HCT116 (cell line): ENCODE measurements around the gene ZNF750. TPM values are rescaled to one million over a fixed set of nuclear protein-coding genes. Genes with fewer than 3 reads are reported as not detected.

Source experiments
- ATAC-seq: fragments of 200-7000 bp; cut with Tn5 transposase; 2 replicates; pipeline ENCODE4 v1.9.1; 2020; ENCODE audit warnings: mild to moderate bottlenecking, moderate library complexity
- BruUV-seq: library from RNA; stranded (reverse); fragments of 400-500 nt; replicated peaks from 2 replicates; lab custom pipeline; 2021; lab: Mats Ljungman, UMichigan
- CTCF ChIA-PET: fragments of 300-600 bp; sonication (Branson Sonifier 250); formaldehyde crosslinking; loops from one replicate; lab custom pipeline; 2021; ENCODE audit warnings: antibody characterized with exemption; lab: Charles Lee
- POLR2A ChIA-PET: fragments of 300-600, 350-600 bp; sonication (Branson Sonifier 250); formaldehyde crosslinking; loops from one replicate; lab custom pipeline; 2021; ENCODE audit warnings: antibody characterized with exemption; lab: Charles Lee
- RAD21 ChIA-PET, 2 experiments: fragments of 300-600 bp; sonication (Branson Sonifier 250); formaldehyde crosslinking; loops; one replicate each; lab custom pipeline; 2023; ENCODE audit warnings: low total read pairs in 2 of 2; ENCODE audit not compliant: uncharacterized antibody in 2 of 2, unreplicated experiment in 2 of 2, low non-redundant PET in 1 of 2; lab: Charles Lee
- DNase-seq: peaks from one replicate; pipeline ENCODE4 v3.0.0-alpha.2; 2010; ENCODE audit warnings: low read depth, low spot score
- H2AFZ ChIP-seq: fragments of 200-600 bp; shearing (Covaris generic), sonication (generic); 2 replicates; pipeline ENCODE4 v1.6.1; 2017; ENCODE audit warnings: low read depth, mixed run types, mixed read lengths, antibody characterized with exemption, low read length; ENCODE audit not compliant: poor library complexity, severe bottlenecking
- H3K27ac ChIP-seq: 2 replicates; pipeline ENCODE4 v1.5.1; 2012; ENCODE audit warnings: low read depth, low read length
- H3K27me3 ChIP-seq: fragments of 200-600 bp; sonication (generic); 2 replicates; pipeline ENCODE4 v1.6.1; 2016; ENCODE audit warnings: mixed run types, low read length, mixed read lengths; ENCODE audit not compliant: insufficient read depth
- H3K36me3 ChIP-seq, 2 experiments: fragments of 200-500 bp in 1 of 2; fragments of 200-600 bp in 1 of 2; sonication (Bioruptor generic) in 1 of 2; sonication (generic) in 1 of 2; 2 replicates each; pipeline versions ENCODE4 v1.5.1 to v1.6.1; 2014 to 2016; ENCODE audit warnings: low read length in 2 of 2, inconsistent platforms in 1 of 2, mixed read lengths in 1 of 2, mixed run types in 1 of 2; ENCODE audit not compliant: insufficient read depth in 2 of 2, control insufficient read depth in 1 of 2
- H3K4me1 ChIP-seq, 2 experiments: fragments of 200-600 bp in 1 of 2; sonication (generic) in 1 of 2; 2 replicates each; pipeline versions ENCODE4 v1.5.1 to v1.6.1; 2012 to 2017; ENCODE audit warnings: low read length in 2 of 2, inconsistent platforms in 1 of 2, mild to moderate bottlenecking in 1 of 2, mixed read lengths in 1 of 2, mixed run types in 1 of 2, moderate library complexity in 1 of 2; ENCODE audit not compliant: insufficient read depth in 2 of 2, control insufficient read depth in 1 of 2
- H3K4me2 ChIP-seq: fragments of 200-600 bp; sonication (generic); 2 replicates; pipeline ENCODE4 v1.6.1; 2017; ENCODE audit warnings: mixed run types, low read length, mixed read lengths
- H3K4me3 ChIP-seq, 2 experiments: fragments of 200-600 bp in 1 of 2; sonication (generic) in 1 of 2; replicated peaks in 1 of 2; 2 replicates each; pipeline ENCODE4 v1.5.1; 2011 to 2016; ENCODE audit warnings: low read length in 2 of 2, control low read depth in 1 of 2, low read depth in 1 of 2, mild to moderate bottlenecking in 1 of 2, mixed read lengths in 1 of 2, mixed run types in 1 of 2
- H3K79me2 ChIP-seq: fragments of 200-600 bp; sonication (generic); 2 replicates; pipeline ENCODE4 v1.6.1; 2017; ENCODE audit warnings: mild to moderate bottlenecking, mixed run types, low read length, moderate library complexity, mixed read lengths; ENCODE audit not compliant: insufficient read depth
- H3K9ac ChIP-seq: fragments of 200-600 bp; sonication (generic); 2 replicates; pipeline ENCODE4 v1.6.1; 2016; ENCODE audit warnings: low read length, mixed read lengths
- H3K9me2 ChIP-seq: fragments of 200-600 bp; sonication (generic), shearing (Covaris generic); 2 replicates; pipeline ENCODE4 v1.6.1; 2017; ENCODE audit warnings: mixed run types, mild to moderate bottlenecking, moderate library complexity; ENCODE audit not compliant: insufficient read depth
- H3K9me3 ChIP-seq, 2 experiments: fragments of 200-500 bp in 1 of 2; fragments of 200-600 bp in 1 of 2; sonication (Bioruptor generic) in 1 of 2; sonication (generic) in 1 of 2; 2 replicates each; pipeline ENCODE4 v1.6.1; 2014 to 2017; ENCODE audit warnings: low read length in 2 of 2, mixed read lengths in 2 of 2, inconsistent platforms in 1 of 2, low read depth in 1 of 2, mild to moderate bottlenecking in 1 of 2, mixed run types in 1 of 2, moderate library complexity in 1 of 2; ENCODE audit not compliant: control insufficient read depth in 1 of 2, insufficient read depth in 1 of 2
- H4K20me1 ChIP-seq: fragments of 200-600 bp; sonication (generic), shearing (Covaris generic); 2 replicates; pipeline ENCODE4 v1.6.1; 2017; ENCODE audit warnings: mixed run types, mild to moderate bottlenecking, moderate library complexity; ENCODE audit not compliant: insufficient read depth
- CEBPB ChIP-seq: IDR thresholded peaks from 2 replicates; pipeline ENCODE4 v1.6.1; 2012; ENCODE audit warnings: low read depth
- CTCF ChIP-seq, 3 experiments: fragments of 200-600 bp in 1 of 3; sonication (generic) in 1 of 3; IDR thresholded peaks in 2 of 3; conservative IDR thresholded peaks in 1 of 3; 2 replicates each; pipeline ENCODE4 v1.5.1; 2012 to 2017; ENCODE audit warnings: low read depth in 2 of 3, low read length in 2 of 3, antibody characterized with exemption in 1 of 3, borderline replicate concordance in 1 of 3, control low read depth in 1 of 3, mild to moderate bottlenecking in 1 of 3, mixed read lengths in 1 of 3, mixed run types in 1 of 3, moderate library complexity in 1 of 3; ENCODE audit not compliant: insufficient read depth in 1 of 3
- EZH2 ChIP-seq: fragments of 200-600 bp; sonication (generic); IDR thresholded peaks from 2 replicates; pipeline ENCODE4 v1.6.1; 2017; ENCODE audit warnings: antibody characterized with exemption, mixed run types
- EZH2phosphoT487 ChIP-seq: fragments of 200-600 bp; IDR thresholded peaks from 2 replicates; pipeline ENCODE4 v1.6.1; 2018; ENCODE audit warnings: antibody characterized with exemption, borderline replicate concordance
- FOSL1 ChIP-seq: IDR thresholded peaks from 2 replicates; pipeline ENCODE4 v1.6.1; 2012; ENCODE audit warnings: low read depth
- JUND ChIP-seq: IDR thresholded peaks from 2 replicates; pipeline ENCODE4 v1.6.1; 2012
- MAX ChIP-seq: IDR thresholded peaks from 2 replicates; pipeline ENCODE4 v1.6.1; 2012
- POLR2A ChIP-seq: IDR thresholded peaks from 2 replicates; pipeline ENCODE4 v1.7.0; 2011; ENCODE audit warnings: borderline replicate concordance; ENCODE audit not compliant: insufficient read depth, insufficient read length; ENCODE audit errors: extremely low read depth
- SIN3A ChIP-seq: IDR thresholded peaks from 2 replicates; pipeline ENCODE4 v1.6.1; 2012; ENCODE audit warnings: low read depth
- SP1 ChIP-seq: IDR thresholded peaks from 2 replicates; pipeline ENCODE4 v1.6.1; 2012; ENCODE audit warnings: low read depth
- TCF7L2 ChIP-seq: IDR thresholded peaks from 2 replicates; pipeline ENCODE4 v1.7.0; 2011; ENCODE audit warnings: borderline replicate concordance, inconsistent platforms; ENCODE audit not compliant: insufficient read depth, insufficient read length; ENCODE audit errors: extremely low read depth
- YY1 ChIP-seq: IDR thresholded peaks from 2 replicates; pipeline ENCODE4 v1.6.1; 2011; ENCODE audit warnings: low read length, low read depth, moderate library complexity, mild to moderate bottlenecking; ENCODE audit not compliant: insufficient replicate concordance; ENCODE audit errors: extremely low read depth
- intact Hi-C: fragments of 100-400 bp; cut with micrococcal nuclease; formaldehyde crosslinking; loops from 2 replicates; pipeline ENCODE4 v1.10.0; 2022
- total RNA-seq: library from RNA; stranded (reverse); gene quantifications from one replicate; pipeline ENCODE4 v1.2.1, GENCODE V29; 2021; ENCODE audit not compliant: unreplicated experiment

ZNF750 gene
- total RNA-seq, 1 experiment from 2014 or later = not detected

GRCh38 chr17:82795615-82796014, 44.2 kb downstream of the ZNF750 start:
- Histone ChIP-seq H3K36me3 (peaks cover 3 to 15% of the 10 kb centered on the region in 2 experiments; a peak in 2 of 4 replicates), H3K9me2 (no peaks in the 10 kb centered on the region), H3K4me3 (no peak overlapping the region), H4K20me1 (no peaks in the 10 kb centered on the region), H2AFZ (no peak overlapping the region), H3K4me2 (no peak overlapping the region), H3K27me3 (no peaks in the 10 kb centered on the region), H3K27ac (no peak overlapping the region), H3K9me3 (no peaks in the 10 kb centered on the region), H3K79me2 (peaks cover 41% of the 10 kb centered on the region), H3K9ac (no peak overlapping the region), H3K4me1 (peaks cover 0 to 5% of the 10 kb centered on the region in 2 experiments; a peak in 1 of 4 replicates)
- ChIA-PET CTCF (no interaction called here), RAD21 (no interaction called here), POLR2A (no interaction called here)
- TF ChIP-seq TCF7L2 (no peak), CTCF (IDR thresholded peaks at IDR 0.05 in 2 of 3, conservative IDR thresholded peaks at IDR 0.05 in 1 of 3; ENCODE audit: borderline replicate concordance in 1 of 3, insufficient read depth in 1 of 3, low read depth in 2 of 3, low read length in 2 of 3) (no peak), EZH2 (no peak), FOSL1 (no peak), EZH2phosphoT487 (no peak), MAX (no peak), JUND (no peak), SIN3A (no peak), CEBPB (no peak), SP1 (no peak), POLR2A (no peak), YY1 (no peak)
- intact Hi-C loops = no loop called here
- no peak for DNase-seq
- no TSS peak for BruUV-seq
- ATAC-seq = no peak
